BE2C (cell line): ENCODE results near the gene RMRP.

ENCODE experiments used
- DNase-seq: peaks from one replicate; pipeline ENCODE4 v3.0.0-alpha.2; 2020
- H3K27me3 ChIP-seq: fragments of 250-450 bp; sonication (Bioruptor Pico); 2 replicates; pipeline ENCODE4 v1.5.1; 2020; ENCODE audit warnings: mild to moderate bottlenecking
- H3K36me3 ChIP-seq: fragments of 250-450 bp; sonication (Bioruptor Pico); 2 replicates; pipeline ENCODE4 v1.5.1; 2020; ENCODE audit warnings: mild to moderate bottlenecking
- H3K4me1 ChIP-seq: fragments of 250-450 bp; sonication (Bioruptor Pico); 2 replicates; pipeline ENCODE4 v1.5.1; 2020
- H3K4me3 ChIP-seq: 2 replicates; pipeline ENCODE4 v1.5.1; 2011; ENCODE audit warnings: low read depth, low read length
- H3K9me3 ChIP-seq: fragments of 250-450 bp; sonication (Bioruptor Pico); 2 replicates; pipeline ENCODE4 v1.5.1; 2020
- CTCF ChIP-seq: IDR thresholded peaks from 2 replicates; pipeline ENCODE4 v1.5.1; 2012; ENCODE audit warnings: mild to moderate bottlenecking, low read depth, low read length

The RMRP gene

GRCh38 chr9:35688558-35689541 is 31.0 kb upstream of the RMRP start:
- H3K4me1 ChIP-seq = no peaks in the 10 kb centered on the region; the same call in 1 of the 2 replicates
- no peaks in the 10 kb centered on the region for H3K9me3 ChIP-seq
- H3K27me3 ChIP-seq = no peaks in the 10 kb centered on the region
- no peak for DNase-seq
- no peak for TF ChIP-seq CTCF
- H3K36me3 ChIP-seq = no peaks in the 10 kb centered on the region
- H3K4me3 ChIP-seq = no peak overlapping the region

DNA sequence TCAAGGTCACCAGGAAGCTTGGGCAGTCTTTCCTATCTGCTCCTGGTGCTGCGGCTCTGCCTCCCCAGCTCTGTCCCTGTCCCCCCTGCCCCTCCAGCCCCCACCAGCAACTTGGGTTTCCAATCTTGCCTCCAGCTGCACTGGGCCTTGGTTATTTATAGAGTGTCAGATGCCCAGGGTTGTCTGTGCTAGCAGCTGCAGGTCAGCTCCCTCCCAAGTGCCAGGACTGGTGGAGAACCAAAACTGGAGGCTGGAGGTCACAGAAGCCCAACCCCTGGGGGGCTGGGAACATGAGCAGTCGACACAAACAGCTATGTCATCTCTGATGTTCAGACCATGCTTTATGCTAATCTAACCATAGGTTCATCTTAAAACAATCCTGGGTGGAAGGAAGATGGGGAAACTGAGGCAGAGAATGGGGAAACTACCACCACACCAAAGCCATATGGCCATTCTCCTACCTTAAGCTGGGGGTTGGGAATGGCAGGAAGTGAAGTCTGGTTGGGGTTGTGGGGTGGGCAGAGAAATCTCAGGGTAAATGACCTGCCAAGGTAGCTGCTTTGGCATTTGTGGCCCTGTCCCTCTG is 30.2 kb upstream of the RMRP start:
- TF ChIP-seq CTCF = no peak
- no peaks in the 10 kb centered on the region for H3K27me3 ChIP-seq
- H3K4me3 ChIP-seq = no peak overlapping the region
- H3K9me3 ChIP-seq = no peaks in the 10 kb centered on the region
- DNase-seq = no peak
- no peaks in the 10 kb centered on the region for H3K36me3 ChIP-seq
- no peaks in the 10 kb centered on the region; the same call in 1 of the 2 replicates for H3K4me1 ChIP-seq

GRCh38 chr9:35687306-35687705 is 29.5 kb upstream of the RMRP start:
- DNase-seq = no peak
- H3K4me3 ChIP-seq = no peak overlapping the region
- H3K4me1 ChIP-seq = no peaks in the 10 kb centered on the region; the same call in 1 of the 2 replicates
- H3K9me3 ChIP-seq = no peaks in the 10 kb centered on the region
- no peaks in the 10 kb centered on the region for H3K27me3 ChIP-seq
- TF ChIP-seq CTCF = no peak
- no peaks in the 10 kb centered on the region for H3K36me3 ChIP-seq

GRCh38 chr9:35686222-35687203 is 28.7 kb upstream of the RMRP start:
- Histone ChIP-seq H3K27me3 (no peaks in the 10 kb centered on the region), H3K36me3 (no peaks in the 10 kb centered on the region)
- DNase-seq = no peak

DNA sequence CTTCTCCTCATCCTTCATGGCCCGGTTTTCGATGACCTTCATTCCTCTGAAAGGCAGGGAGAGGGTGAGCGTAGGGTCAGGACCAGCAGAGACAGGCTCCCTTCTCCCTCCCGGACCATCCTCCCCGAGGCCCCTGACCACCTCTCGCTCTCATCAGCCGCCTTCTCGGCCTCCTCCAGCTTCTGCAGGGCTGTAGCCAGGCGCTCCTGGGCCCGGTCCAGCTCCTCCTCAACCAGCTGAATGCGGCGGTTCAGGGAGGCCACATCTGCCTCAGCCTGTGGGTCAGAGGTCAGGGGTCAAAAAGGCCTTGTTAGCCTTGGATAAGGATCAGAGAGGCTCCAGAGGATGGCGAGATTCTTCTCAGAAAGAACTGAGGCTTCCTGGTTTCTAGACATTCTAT is 27.7 kb upstream of the RMRP start:
- no peak for DNase-seq
- no peak for TF ChIP-seq CTCF
- H3K36me3 ChIP-seq = no peaks in the 10 kb centered on the region

More at GRCh38 chr9:35686222-35687203, 28.7 kb upstream of the RMRP start:
- TF ChIP-seq CTCF = no peak
- Histone ChIP-seq H3K4me1 (no peaks in the 10 kb centered on the region; the same call in 1 of the 2 replicates), H3K9me3 (no peaks in the 10 kb centered on the region), H3K4me3 (no peak overlapping the region)

More for the DNA sequence above, 27.7 kb upstream of the RMRP start:
- Histone ChIP-seq H3K9me3 (no peaks in the 10 kb centered on the region), H3K27me3 (no peaks in the 10 kb centered on the region), H3K4me3 (no peak overlapping the region), H3K4me1 (peaks cover 2% of the 10 kb centered on the region; the same call in 1 of the 2 replicates)
